SU-DHL-6 (cell line): ENCODE measurements around the gene IDH3G.

Experiments
- CTCF ChIP-seq: fragments of 200-600 bp; sonication (generic); IDR thresholded peaks from one replicate; pipeline ENCODE4 v1.5.1; 2017; ENCODE audit warnings: antibody characterized with exemption, mild to moderate bottlenecking, low read length, moderate library complexity; ENCODE audit not compliant: insufficient read depth, poor library complexity, severe bottlenecking
- EZH2phosphoT487 ChIP-seq: fragments of 200-600 bp; sonication (generic), shearing (Covaris generic); conservative IDR thresholded peaks from 2 replicates; pipeline ENCODE4 v1.6.1; 2018; ENCODE audit warnings: mild to moderate bottlenecking, antibody characterized with exemption, low read length, moderate library complexity, mixed read lengths

GRCh38 chrX:153828723-153829548 is 34.8 kb upstream of the IDH3G start:
- no peak for TF ChIP-seq CTCF
- TF ChIP-seq EZH2phosphoT487 = no peak
